Measurements from ENCODE around the gene EIF3I.

DNA sequence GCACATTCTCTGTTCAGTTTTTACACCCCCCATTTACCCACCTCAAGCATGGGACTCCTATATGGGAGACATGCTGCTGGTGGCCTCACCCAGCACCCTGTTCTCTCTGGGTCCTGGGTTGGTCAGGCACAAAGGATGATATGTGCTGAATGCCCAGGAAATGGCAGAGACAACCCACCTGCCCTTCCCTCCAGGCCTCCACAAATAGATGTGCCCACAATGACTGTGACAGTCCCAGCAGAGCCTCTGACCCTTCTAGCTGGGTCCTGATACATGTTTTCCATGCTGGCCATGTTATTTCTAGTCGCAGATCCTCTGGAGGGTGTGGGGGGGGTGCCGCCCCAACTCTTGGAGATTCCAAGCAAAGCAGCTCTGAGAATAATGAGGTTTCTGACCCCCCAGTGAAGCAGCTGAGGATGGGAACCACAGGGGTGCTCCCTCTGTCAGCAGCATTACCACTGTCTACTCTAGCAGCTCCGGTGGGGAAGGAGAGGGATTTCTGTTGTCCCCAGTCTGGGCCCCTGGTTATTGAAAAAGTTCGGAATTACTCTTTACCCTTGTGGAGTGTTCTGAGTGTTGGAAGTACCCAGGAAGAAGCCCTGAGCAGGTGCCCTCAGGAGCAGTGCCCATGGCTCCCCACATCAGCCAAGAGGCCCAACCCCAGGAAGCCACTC lies 23.0 kb upstream of the EIF3I start:
- TF ChIP-seq CTCF (IDR thresholded peaks at IDR 0.05) (no peak), POLR2A (IDR thresholded peaks at IDR 0.05) (no peak)
